NB4 (cell line): Measurements from ENCODE around the gene POT1.

Experiments
- DNase-seq: peaks from one replicate; pipeline ENCODE4 v3.0.0; 2010; ENCODE audit warnings: low read depth
- H3K4me3 ChIP-seq: one replicate; pipeline ENCODE4 v1.5.1; 2011; ENCODE audit warnings: mild to moderate bottlenecking, low read depth, low read length, moderate library complexity
- MYC ChIP-seq: IDR thresholded peaks from 2 replicates; pipeline ENCODE4 v1.6.1; 2011; ENCODE audit warnings: low read depth, low read length
- POLR2A ChIP-seq: IDR thresholded peaks from 2 replicates; pipeline ENCODE4 v1.6.1; 2011; ENCODE audit warnings: mild to moderate bottlenecking; ENCODE audit not compliant: insufficient read length; ENCODE audit errors: extremely low read depth
- TF ChIP-seq, protein P1 (sequence below): IDR thresholded peaks from 2 replicates; pipeline ENCODE4 v1.6.1; 2011; ENCODE audit warnings: low read depth, low read length
- TF ChIP-seq, protein P2 (sequence below): IDR thresholded peaks from one replicate; pipeline ENCODE4 v1.5.1; 2012; ENCODE audit warnings: low read depth, low read length

The POT1 gene

DNA sequence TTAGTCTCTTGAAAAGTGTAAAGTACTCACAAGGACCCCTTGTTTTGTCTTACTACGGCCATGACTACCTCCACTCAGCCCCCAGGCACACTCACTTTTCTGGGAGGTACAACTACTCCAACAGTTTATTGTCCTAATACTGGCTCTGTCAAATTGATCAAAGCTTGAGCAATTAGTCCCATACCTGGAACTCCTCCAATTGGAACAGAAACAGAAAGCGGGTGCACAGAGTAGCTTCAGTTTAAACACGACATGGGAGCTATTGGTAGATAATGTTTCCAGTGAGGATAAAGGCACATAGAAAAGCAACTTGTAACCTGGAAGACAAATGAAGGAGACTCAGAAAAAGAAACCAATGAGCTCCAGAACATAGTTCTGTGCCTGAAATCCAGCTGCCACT lies 156.3 kb downstream of the POT1 start:
- TF ChIP-seq MYC (no peak), POLR2A (no peak)
- TF ChIP-seq, protein P1, sequence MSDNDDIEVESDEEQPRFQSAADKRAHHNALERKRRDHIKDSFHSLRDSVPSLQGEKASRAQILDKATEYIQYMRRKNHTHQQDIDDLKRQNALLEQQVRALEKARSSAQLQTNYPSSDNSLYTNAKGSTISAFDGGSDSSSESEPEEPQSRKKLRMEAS: no peak
- TF ChIP-seq, protein P2, sequence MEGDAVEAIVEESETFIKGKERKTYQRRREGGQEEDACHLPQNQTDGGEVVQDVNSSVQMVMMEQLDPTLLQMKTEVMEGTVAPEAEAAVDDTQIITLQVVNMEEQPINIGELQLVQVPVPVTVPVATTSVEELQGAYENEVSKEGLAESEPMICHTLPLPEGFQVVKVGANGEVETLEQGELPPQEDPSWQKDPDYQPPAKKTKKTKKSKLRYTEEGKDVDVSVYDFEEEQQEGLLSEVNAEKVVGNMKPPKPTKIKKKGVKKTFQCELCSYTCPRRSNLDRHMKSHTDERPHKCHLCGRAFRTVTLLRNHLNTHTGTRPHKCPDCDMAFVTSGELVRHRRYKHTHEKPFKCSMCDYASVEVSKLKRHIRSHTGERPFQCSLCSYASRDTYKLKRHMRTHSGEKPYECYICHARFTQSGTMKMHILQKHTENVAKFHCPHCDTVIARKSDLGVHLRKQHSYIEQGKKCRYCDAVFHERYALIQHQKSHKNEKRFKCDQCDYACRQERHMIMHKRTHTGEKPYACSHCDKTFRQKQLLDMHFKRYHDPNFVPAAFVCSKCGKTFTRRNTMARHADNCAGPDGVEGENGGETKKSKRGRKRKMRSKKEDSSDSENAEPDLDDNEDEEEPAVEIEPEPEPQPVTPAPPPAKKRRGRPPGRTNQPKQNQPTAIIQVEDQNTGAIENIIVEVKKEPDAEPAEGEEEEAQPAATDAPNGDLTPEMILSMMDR: no peak
- H3K4me3 ChIP-seq: no peak overlapping the region
- DNase-seq: no peak
